ENCODE measurements around the gene NACC2.

DNA sequence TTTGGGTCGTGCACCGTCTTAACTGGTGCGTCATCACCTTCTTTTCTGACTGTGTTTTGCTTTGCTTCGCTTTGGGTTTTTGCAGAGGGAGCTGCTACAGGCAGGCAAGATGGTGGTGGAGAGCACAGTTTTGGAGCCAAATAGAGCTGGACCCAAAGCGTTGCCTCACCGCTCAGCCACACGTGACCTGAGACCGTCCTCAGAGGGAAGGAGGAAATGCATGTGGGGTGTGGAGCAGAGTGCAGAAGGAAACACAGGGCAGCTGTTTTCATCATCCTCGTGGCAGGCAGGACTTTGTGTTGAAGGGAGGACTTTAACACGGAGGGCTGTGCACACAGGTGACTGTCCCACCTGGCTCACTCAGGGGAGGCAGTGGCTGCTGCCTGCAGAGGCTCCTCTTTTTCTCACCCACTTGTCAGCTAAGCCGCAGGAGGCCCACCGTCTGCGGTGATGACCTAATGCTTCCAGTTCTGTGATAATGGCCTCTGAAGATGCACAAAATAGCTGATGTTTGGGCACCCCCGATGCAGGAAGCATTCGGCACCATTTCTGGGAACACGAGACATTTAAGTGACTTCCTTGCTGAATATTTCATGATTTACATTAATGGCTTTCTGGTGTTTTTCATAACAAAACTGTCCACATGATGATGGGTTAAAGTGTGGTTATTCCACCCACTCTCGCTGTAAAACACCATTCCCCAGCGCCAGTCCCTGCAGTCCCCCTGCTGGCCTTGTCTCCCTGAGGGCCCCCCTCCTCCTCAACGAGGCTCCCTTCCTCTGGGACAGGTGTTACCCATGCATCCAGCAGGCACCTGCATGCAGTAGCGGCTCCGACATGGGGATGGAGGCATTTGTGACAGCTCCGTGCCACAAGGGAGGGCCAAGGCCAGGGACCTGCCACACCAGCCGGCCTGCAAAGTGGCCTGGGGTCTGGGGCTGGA lies 121.5 kb downstream of the NACC2 start:
- TF ChIP-seq, protein P1, sequence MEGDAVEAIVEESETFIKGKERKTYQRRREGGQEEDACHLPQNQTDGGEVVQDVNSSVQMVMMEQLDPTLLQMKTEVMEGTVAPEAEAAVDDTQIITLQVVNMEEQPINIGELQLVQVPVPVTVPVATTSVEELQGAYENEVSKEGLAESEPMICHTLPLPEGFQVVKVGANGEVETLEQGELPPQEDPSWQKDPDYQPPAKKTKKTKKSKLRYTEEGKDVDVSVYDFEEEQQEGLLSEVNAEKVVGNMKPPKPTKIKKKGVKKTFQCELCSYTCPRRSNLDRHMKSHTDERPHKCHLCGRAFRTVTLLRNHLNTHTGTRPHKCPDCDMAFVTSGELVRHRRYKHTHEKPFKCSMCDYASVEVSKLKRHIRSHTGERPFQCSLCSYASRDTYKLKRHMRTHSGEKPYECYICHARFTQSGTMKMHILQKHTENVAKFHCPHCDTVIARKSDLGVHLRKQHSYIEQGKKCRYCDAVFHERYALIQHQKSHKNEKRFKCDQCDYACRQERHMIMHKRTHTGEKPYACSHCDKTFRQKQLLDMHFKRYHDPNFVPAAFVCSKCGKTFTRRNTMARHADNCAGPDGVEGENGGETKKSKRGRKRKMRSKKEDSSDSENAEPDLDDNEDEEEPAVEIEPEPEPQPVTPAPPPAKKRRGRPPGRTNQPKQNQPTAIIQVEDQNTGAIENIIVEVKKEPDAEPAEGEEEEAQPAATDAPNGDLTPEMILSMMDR (IDR thresholded peaks at IDR 0.05; ENCODE audit: insufficient read depth, low read depth, low read length), result no peak
- TF ChIP-seq EZH2 (IDR thresholded peaks at IDR 0.05; ENCODE audit: insufficient read depth, low read length), result no peak

All from astrocyte (in vitro differentiated cells and primary cell).